K562 (cell line): ENCODE data around the gene UPK3A. TPM values are rescaled to one million over a fixed set of nuclear protein-coding genes. Genes with fewer than 3 reads are reported as not detected.

ENCODE experiments used
- ATAC-seq: fragments of 200-7000 bp; cut with Tn5 transposase; 3 replicates; pipeline ENCODE4 v1.9.1; 2020; ENCODE audit warnings: moderate library complexity
- BruUV-seq: library from RNA; stranded (reverse); fragments of 400-500 nt; replicated peaks from 2 replicates; lab custom pipeline; 2021; lab: Mats Ljungman, UMichigan
- CTCF ChIA-PET: fragments of 300-600 bp; formaldehyde crosslinking; extraction: SDS; loops from one replicate; lab custom pipeline; 2021; ENCODE audit warnings: low intra/inter-chr PET ratio; lab: Yijun Ruan, JAX
- POLR2A ChIA-PET: fragments of 300-600, 350-650 bp; sonication (Branson Sonifier 250); formaldehyde crosslinking; extraction: SDS; loops from one replicate; lab custom pipeline; 2021; ENCODE audit warnings: antibody characterized with exemption, inconsistent platforms; lab: Yijun Ruan, JAX
- DNase-seq, 4 experiments: peaks; one replicate each; pipeline versions ENCODE4 v3.0.0 to v3.0.0-alpha.2; 2011 to 2018; ENCODE audit warnings: low spot score in 3 of 4, mixed read lengths in 3 of 4; ENCODE audit errors: extremely low read depth in 1 of 4
- FAIRE-seq: peaks from 2 replicates; lab custom pipeline; 2011; peaks lifted over from hg19 to GRCh38; lab: Jason Lieb, UNC
- H2AFZ ChIP-seq: 2 replicates; pipeline ENCODE4 v1.6.0; 2011; ENCODE audit warnings: low read depth, low read length, control low read depth, inconsistent platforms
- H3K27ac ChIP-seq: fragments of 200-600 bp; 3 replicates; pipeline ENCODE4 v1.8.0; 2011; ENCODE audit warnings: low read depth, mild to moderate bottlenecking, control low read depth, inconsistent platforms, low read length, moderate library complexity, mixed read lengths; ENCODE audit errors: extremely low read depth
- H3K27me3 ChIP-seq, 2 experiments: fragments of 300-600 bp in 1 of 2; 2 replicates in 1 of 2; 3 replicates in 1 of 2; pipeline versions ENCODE4 v1.6.0 to v1.8.0; 2011; ENCODE audit warnings: inconsistent platforms in 2 of 2, low read length in 2 of 2, mild to moderate bottlenecking in 1 of 2, mixed read lengths in 1 of 2, moderate library complexity in 1 of 2; ENCODE audit not compliant: control insufficient read depth in 2 of 2, insufficient read depth in 2 of 2
- H3K36me3 ChIP-seq: fragments of 300-600 bp; 3 replicates; pipeline ENCODE4 v1.8.0; 2011; ENCODE audit warnings: mild to moderate bottlenecking, low read length, inconsistent platforms; ENCODE audit not compliant: control insufficient read depth, insufficient read depth
- H3K4me1 ChIP-seq, 2 experiments: fragments of 200-600 bp in 1 of 2; replicated peaks in 1 of 2; 2 replicates in 1 of 2; 3 replicates in 1 of 2; pipeline versions ENCODE4 v1.5.1 to v1.8.0; 2011; ENCODE audit warnings: inconsistent platforms in 2 of 2, low read length in 2 of 2, mild to moderate bottlenecking in 1 of 2, mixed read lengths in 1 of 2, moderate library complexity in 1 of 2; ENCODE audit not compliant: control insufficient read depth in 2 of 2, insufficient read depth in 2 of 2
- H3K4me2 ChIP-seq: 2 replicates; pipeline ENCODE4 v1.6.1; 2011; ENCODE audit warnings: low read length, control low read depth, inconsistent platforms, mixed read lengths; ENCODE audit not compliant: insufficient read depth
- H3K4me3 ChIP-seq: fragments of 200-600 bp; sonication (generic), shearing (Covaris generic); 2 replicates; pipeline ENCODE4 v1.5.1; 2016; ENCODE audit warnings: control low read depth, inconsistent platforms
- H3K79me2 ChIP-seq: fragments of 200-600 bp; 3 replicates; pipeline ENCODE4 v1.8.0; 2011; ENCODE audit warnings: low read length, inconsistent platforms; ENCODE audit not compliant: control insufficient read depth, insufficient read depth
- H3K9ac ChIP-seq, 2 experiments: 2 replicates each; pipeline versions ENCODE4 v1.6.0 to v1.6.1; 2011; ENCODE audit warnings: low read depth in 2 of 2, low read length in 2 of 2, control low read depth in 1 of 2, inconsistent platforms in 1 of 2, mild to moderate bottlenecking in 1 of 2, mixed read lengths in 1 of 2; ENCODE audit not compliant: insufficient read depth in 1 of 2
- H3K9me1 ChIP-seq: one replicate; pipeline ENCODE4 v1.6.0; 2011; ENCODE audit warnings: inconsistent platforms, mild to moderate bottlenecking, low read length, moderate library complexity; ENCODE audit not compliant: control insufficient read depth, insufficient read depth
- H3K9me3 ChIP-seq: replicated peaks from 2 replicates; pipeline ENCODE4 v1.5.1; 2011; ENCODE audit warnings: low read depth, low read length, inconsistent platforms; ENCODE audit not compliant: control insufficient read depth, insufficient read depth
- H4K20me1 ChIP-seq: replicated peaks from 2 replicates; pipeline ENCODE4 v1.6.1; 2011; ENCODE audit warnings: low read length, inconsistent platforms, mixed read lengths; ENCODE audit not compliant: control insufficient read depth, insufficient read depth
- ARNT ChIP-seq, 2 experiments: fragments of 450-650 bp; IDR thresholded peaks; 2 replicates each; pipeline ENCODE4 v1.6.1; 2016; ENCODE audit warnings: mild to moderate bottlenecking in 1 of 2
- ESRRB ChIP-seq: fragments of 250-450 bp; sonication (Bioruptor Pico); IDR thresholded peaks from 2 replicates; pipeline ENCODE4 v1.5.0; 2020; ENCODE audit warnings: mild to moderate bottlenecking, moderate library complexity, borderline replicate concordance
- FOXJ2 ChIP-seq: fragments of 200-800 bp; sonication (Bioruptor generic); IDR thresholded peaks from 2 replicates; pipeline ENCODE4 v1.6.1; 2016; ENCODE audit warnings: missing genetic modification characterization, missing compliant biosample characterization
- FOXO4 ChIP-seq: fragments of 450-650 bp; formaldehyde crosslinking; IDR thresholded peaks from 2 replicates; pipeline ENCODE4 v1.4.0; 2020; ENCODE audit warnings: mild to moderate bottlenecking, moderate library complexity
- GTF2F1 ChIP-seq: IDR thresholded peaks from 2 replicates; pipeline ENCODE4 v1.6.1; 2011; ENCODE audit warnings: low read depth, low read length, improper control_type of control experiment
- HDAC6 ChIP-seq: IDR thresholded peaks from 2 replicates; pipeline ENCODE4 v1.6.1; 2012; ENCODE audit warnings: low read depth, mild to moderate bottlenecking, control low read depth, inconsistent platforms, low read length, moderate library complexity
- HOXB6 ChIP-seq: fragments of 250-450 bp; sonication (Bioruptor Pico); IDR thresholded peaks from 2 replicates; pipeline ENCODE4 v1.5.1; 2022; ENCODE audit warnings: mild to moderate bottlenecking, borderline replicate concordance
- KLF16 ChIP-seq: IDR thresholded peaks from 2 replicates; pipeline ENCODE4 v1.6.1; 2016; ENCODE audit warnings: antibody characterized with exemption
- MTF1 ChIP-seq: fragments of 250-450 bp; sonication (Bioruptor Pico); IDR thresholded peaks from 2 replicates; pipeline ENCODE4 v1.9.0; 2021; ENCODE audit warnings: moderate library complexity, mild to moderate bottlenecking, inconsistent platforms, borderline replicate concordance
- NRF1 ChIP-seq, 2 experiments: fragments of 450-650 bp; IDR thresholded peaks in 1 of 2; conservative IDR thresholded peaks in 1 of 2; 2 replicates each; pipeline ENCODE4 v1.6.1; 2014; ENCODE audit warnings: mild to moderate bottlenecking in 2 of 2
- PHTF2 ChIP-seq: fragments of 250-450 bp; sonication (Bioruptor Pico); IDR thresholded peaks from 2 replicates; pipeline ENCODE4 v1.5.0; 2021; ENCODE audit warnings: mild to moderate bottlenecking
- PML ChIP-seq: IDR thresholded peaks from 2 replicates; pipeline ENCODE4 v1.6.1; 2012; ENCODE audit warnings: low read length, inconsistent platforms
- POLR2H ChIP-seq: IDR thresholded peaks from 2 replicates; pipeline ENCODE4 v1.6.1; 2016; ENCODE audit warnings: missing genetic modification characterization, low read depth, mild to moderate bottlenecking, control low read depth, missing compliant biosample characterization, moderate library complexity
- SNIP1 ChIP-seq: fragments of 450-650 bp; IDR thresholded peaks from 2 replicates; pipeline ENCODE4 v1.7.1; 2017; ENCODE audit warnings: low read depth, mild to moderate bottlenecking
- ZC3H11A ChIP-seq: IDR thresholded peaks from 2 replicates; pipeline ENCODE4 v1.6.1; 2012; ENCODE audit warnings: low read depth, low read length, improper control_type of control experiment
- ZNF175 ChIP-seq: fragments of 200-800 bp; sonication (Bioruptor generic); IDR thresholded peaks from 2 replicates; pipeline ENCODE4 v1.6.1; 2016; ENCODE audit warnings: low read depth, mild to moderate bottlenecking, missing genetic modification characterization, missing compliant biosample characterization
- ZNF232 ChIP-seq: sonication (generic); formaldehyde crosslinking; IDR thresholded peaks from 2 replicates; pipeline ENCODE4 v1.8.0; 2022; ENCODE audit warnings: mild to moderate bottlenecking, missing genetic modification reagents
- ZNF431 ChIP-seq: sonication (generic); formaldehyde crosslinking; IDR thresholded peaks from 2 replicates; pipeline ENCODE4 v1.8.0; 2022; ENCODE audit warnings: mild to moderate bottlenecking, missing genetic modification reagents
- ZNF583 ChIP-seq: fragments of 250-450 bp; sonication (Bioruptor Pico); IDR thresholded peaks from 2 replicates; pipeline ENCODE4 v1.4.0; 2020
- WGBS: fragments of 100-300 bp; shearing (Covaris generic); methylation state at CpG from one replicate; pipeline ENCODE4 v1.1.6; 2016; ENCODE audit warnings: low coverage, mixed read lengths; ENCODE audit not compliant: insufficient coverage; ENCODE audit errors: missing lambda C conversion rate; 5-methylcytosine and 5-hydroxymethylcytosine counted together
- in situ Hi-C: fragments of 300-500 bp; cut with MboI; formaldehyde crosslinking; loops from 4 replicates; pipeline ENCODE4 v1.15.0; 2018; ENCODE audit warnings: inconsistent platforms, mixed read lengths
- intact Hi-C: fragments of 100-400 bp; cut with micrococcal nuclease; formaldehyde crosslinking; loops from 2 replicates; pipeline ENCODE4 v1.14.2; 2022
- polyA plus RNA-seq, 8 experiments: library from polyadenylated mRNA; depleted of rRNA in 4 of 8; stranded (reverse) in 5 of 8; unstranded in 3 of 8; fragments of >200 nt; fragmentation: Nextera tagmentation in 2 of 8; fragmentation: Illumina TruSeq in 1 of 8; extraction: Ambion mirVana in 2 of 8; extraction: Trizol in 1 of 8; gene quantifications; 2 replicates each; pipeline versions ENCODE4 v1.2.1 to v1.2.3, GENCODE V29; 2011 to 2014; ENCODE audit warnings: inconsistent platforms in 1 of 8, missing spikeins in 1 of 8
- total RNA-seq, 7 experiments: library from RNA; depleted of rRNA in 6 of 7; stranded (reverse); fragments of >200 nt in 6 of 7; fragmentation: Illumina TruSeq in 2 of 7; extraction: Trizol in 2 of 7; gene quantifications; 2 replicates each; pipeline versions ENCODE4 v1.2.1 to v1.2.3, GENCODE V29; 2011 to 2021; ENCODE audit warnings: low replicate concordance in 1 of 7
- TF ChIP-seq, protein P1 (sequence below): sonication (generic); formaldehyde crosslinking; IDR thresholded peaks from 2 replicates; pipeline ENCODE4 v1.8.1; 2022; ENCODE audit warnings: missing genetic modification reagents

UPK3A gene
- total and polyA plus RNA-seq, 9 of the 15 experiments (the other 6 are each of a cell fraction or from before 2014, with no cell fraction given) = not detected

GRCh38 chr22:45314786-45315185, 30.0 kb downstream of the UPK3A start:
- WGBS = 1% methylated on average over 6 of the region's 6 CpGs
- Histone ChIP-seq H3K9me3 (no peaks in the 10 kb centered on the region), H3K79me2 (peaks cover 98% of the 10 kb centered on the region), H3K9me1 (peaks cover 7% of the 10 kb centered on the region), H3K4me3 (peak overlapping the region; percentile 34), H3K4me2 (peak overlapping the region; percentile 87), H3K27ac (peak overlapping the region; percentile 98), H3K4me1 (peaks cover 39 to 74% of the 10 kb centered on the region in 2 experiments), H3K36me3 (peaks cover 38% of the 10 kb centered on the region), H4K20me1 (peaks cover 25% of the 10 kb centered on the region; the same call in 1 of the 2 replicates), H2AFZ (peak overlapping the region; percentile 20; the same call in 1 of the 2 replicates), H3K27me3 (no peaks in the 10 kb centered on the region), H3K9ac (peak overlapping the region; percentile 52 to 85; a peak in 3 of 4 replicates)
- CTCF ChIA-PET = no interaction called here
- BruUV-seq = no TSS peak
- intact Hi-C loops = no loop called here
- in situ Hi-C loops = no loop called here
- DNase-seq = peak in 3 of 4 experiments; percentile 38 to 74 (median 60)
- POLR2A ChIA-PET = interaction anchor here (0.6 to 1.3 kb wide), 2 partner anchors 9 to 804 kb away, joined by 3 read pairs; no protein-coding TSS in a partner anchor
- FAIRE-seq = peak; percentile 82
- peak; percentile 60 for ATAC-seq
- TF ChIP-seq MTF1 (CRISPR knock-in tag) = no peak
- no peak for TF ChIP-seq FOXO4
- no peak for TF ChIP-seq ZNF175 (CRISPR knock-in tag)
- TF ChIP-seq, protein P1, sequence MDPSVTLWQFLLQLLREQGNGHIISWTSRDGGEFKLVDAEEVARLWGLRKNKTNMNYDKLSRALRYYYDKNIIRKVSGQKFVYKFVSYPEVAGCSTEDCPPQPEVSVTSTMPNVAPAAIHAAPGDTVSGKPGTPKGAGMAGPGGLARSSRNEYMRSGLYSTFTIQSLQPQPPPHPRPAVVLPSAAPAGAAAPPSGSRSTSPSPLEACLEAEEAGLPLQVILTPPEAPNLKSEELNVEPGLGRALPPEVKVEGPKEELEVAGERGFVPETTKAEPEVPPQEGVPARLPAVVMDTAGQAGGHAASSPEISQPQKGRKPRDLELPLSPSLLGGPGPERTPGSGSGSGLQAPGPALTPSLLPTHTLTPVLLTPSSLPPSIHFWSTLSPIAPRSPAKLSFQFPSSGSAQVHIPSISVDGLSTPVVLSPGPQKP (CRISPR knock-in tag) = no peak
- no peak for TF ChIP-seq PML
- TF ChIP-seq SNIP1 = no peak
- TF ChIP-seq FOXJ2 = no peak
- TF ChIP-seq ZC3H11A = no peak
- no peak for TF ChIP-seq HDAC6
- TF ChIP-seq ARNT (IDR thresholded peaks at IDR 0.05) = no peak
- TF ChIP-seq ESRRB (CRISPR knock-in tag) = no peak
- no peak for TF ChIP-seq ZNF583
- TF ChIP-seq PHTF2 (CRISPR knock-in tag) = no peak
- TF ChIP-seq ZNF232 (CRISPR knock-in tag) = no peak
- no peak for TF ChIP-seq ZNF431 (CRISPR knock-in tag)
- TF ChIP-seq GTF2F1 = no peak
- TF ChIP-seq NRF1 (conservative IDR thresholded peaks at IDR 0.05 in 1 of 2, IDR thresholded peaks at IDR 0.05 in 1 of 2) = no peak
- TF ChIP-seq POLR2H (tag) = no peak
- no peak for TF ChIP-seq HOXB6 (CRISPR knock-in tag)
- TF ChIP-seq KLF16 = no peak
